ENCODE data around the gene GNAZ.

DNA sequence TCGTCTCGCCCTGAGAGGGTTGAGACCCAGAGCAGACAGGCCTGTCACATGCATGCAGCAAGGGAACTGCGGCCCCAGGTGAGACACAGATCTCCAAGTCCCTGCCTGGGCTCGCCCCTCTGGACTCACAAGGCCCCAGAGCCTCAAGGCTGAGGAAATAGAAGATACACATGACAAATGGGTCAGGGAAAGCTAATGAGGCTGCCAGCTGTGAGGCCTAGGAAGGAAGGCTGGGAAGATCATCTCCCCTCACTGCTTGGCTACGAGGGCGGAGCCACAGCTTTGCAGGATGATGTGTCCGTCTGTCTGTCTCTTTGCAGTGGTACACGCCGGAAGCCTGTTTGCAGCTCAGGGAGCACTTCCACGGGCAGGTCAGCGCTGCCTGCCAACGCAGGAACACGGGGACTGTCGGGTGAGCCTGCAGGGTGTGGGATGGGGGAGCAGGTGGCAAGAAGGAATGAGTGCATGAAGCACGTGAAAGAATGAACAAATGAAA lies 79.5 kb downstream of the GNAZ start:
- TF ChIP-seq EZH2 (IDR thresholded peaks at IDR 0.05; ENCODE audit: low read depth) = no peak
- TF ChIP-seq CTCF (conservative IDR thresholded peaks at IDR 0.05) = no peak
